ENCODE measurements around the gene BRIP1. TPM values are rescaled to one million over a fixed set of nuclear protein-coding genes. Genes with fewer than 3 reads are reported as not detected.
"Not testable (repeated sequence)": the region's sequence is repeated elsewhere in the genome, so short reads cannot be mapped to it uniquely, and the experiment has no call there.

BRIP1 gene
- polyA plus RNA-seq, result 1 to 10 TPM; 1.4 to 1.7 TPM

- H3K4me1 ChIP-seq (ENCODE audit: control insufficient read depth in 2 of 2, insufficient read depth in 2 of 2, low read length in 1 of 2), result no peaks in the 10 kb centered on the region
- peak within 1 kb of the TSS; percentile 93 to 97 for H3K4me3 ChIP-seq (ENCODE audit: low read depth in 1 of 2, low read length in 2 of 2)
- 0% methylated on average over 43 of the region's 43 CpGs for WGBS, 2 donors
- peak within 1 kb of the TSS; percentile 90 to 98 for H3K27ac ChIP-seq (ENCODE audit: low read depth in 2 of 2, low read length in 1 of 2)
- H3K36me3 ChIP-seq (ENCODE audit: control insufficient read depth in 2 of 2, insufficient read depth in 2 of 2, low read length in 1 of 2), result no peaks in the 10 kb centered on the region
- H3K9me3 ChIP-seq (ENCODE audit: control insufficient read depth in 2 of 2, insufficient read depth in 1 of 2, low read depth in 1 of 2, low read length in 1 of 2), result no peaks in the 10 kb centered on the region
- no peaks in the 10 kb centered on the region for H3K27me3 ChIP-seq (ENCODE audit: control insufficient read depth in 1 of 2, insufficient read depth in 2 of 2, low read length in 2 of 2)
These were observed at the start of gene BRIP1 for GRCh38 chr17:61862975-61863800. Gene BRIP1, minus strand, starts transcription at chr17:61863528. Its CDS starts 1,989 bp downstream, at chr17:61861539.

GRCh38 chr17:61908292-61909037, 45.1 kb upstream of the BRIP1 start:
- peaks cover 0 to 3% of the 10 kb centered on the region in 2 donors for H3K36me3 ChIP-seq (ENCODE audit: control insufficient read depth in 2 of 2, insufficient read depth in 2 of 2, low read length in 1 of 2)
- H3K27ac ChIP-seq (ENCODE audit: low read depth in 2 of 2, low read length in 1 of 2), result no peak overlapping the region
- H3K27me3 ChIP-seq (ENCODE audit: control insufficient read depth in 1 of 2, insufficient read depth in 2 of 2, low read length in 2 of 2), result no peaks in the 10 kb centered on the region
- H3K9me3 ChIP-seq (ENCODE audit: control insufficient read depth in 2 of 2, insufficient read depth in 1 of 2, low read depth in 1 of 2, low read length in 1 of 2), result no peaks in the 10 kb centered on the region
- H3K4me1 ChIP-seq (ENCODE audit: control insufficient read depth in 2 of 2, insufficient read depth in 2 of 2, low read length in 1 of 2), result no peaks in the 10 kb centered on the region
- 90 to 91% methylated on average over 7 of the region's 7 CpGs for whole genome bisulfite sequencing, 2 donors
- H3K4me3 ChIP-seq (ENCODE audit: low read depth in 1 of 2, low read length in 2 of 2), result no peak overlapping the region

- no peaks in the 10 kb centered on the region for H3K9me3 ChIP-seq (ENCODE audit: control insufficient read depth in 2 of 2, insufficient read depth in 1 of 2, low read depth in 1 of 2, low read length in 1 of 2)
- 91 to 94% methylated on average over 5 of the region's 5 CpGs for WGBS, 2 donors
- H3K36me3 ChIP-seq (ENCODE audit: control insufficient read depth in 2 of 2, insufficient read depth in 2 of 2, low read length in 1 of 2), result peaks cover 0 to 3% of the 10 kb centered on the region in 2 donors
- H3K27me3 ChIP-seq (ENCODE audit: control insufficient read depth in 1 of 2, insufficient read depth in 2 of 2, low read length in 2 of 2), result no peaks in the 10 kb centered on the region
- no peak overlapping the region for H3K27ac ChIP-seq (ENCODE audit: low read depth in 2 of 2, low read length in 1 of 2)
- no peak overlapping the region for H3K4me3 ChIP-seq (ENCODE audit: low read depth in 1 of 2, low read length in 2 of 2)
- no peaks in the 10 kb centered on the region for H3K4me1 ChIP-seq (ENCODE audit: control insufficient read depth in 2 of 2, insufficient read depth in 2 of 2, low read length in 1 of 2)
These were observed 44.0 kb upstream of the BRIP1 start for GRCh38 chr17:61907361-61907760.

- Histone ChIP-seq H3K36me3 (ENCODE audit: control insufficient read depth in 2 of 2, insufficient read depth in 2 of 2, low read length in 1 of 2) (no peaks in the 10 kb centered on the region), H3K4me3 (ENCODE audit: low read depth in 1 of 2, low read length in 2 of 2) (no peak overlapping the region), H3K4me1 (ENCODE audit: control insufficient read depth in 2 of 2, insufficient read depth in 2 of 2, low read length in 1 of 2) (no peaks in the 10 kb centered on the region), H3K27ac (ENCODE audit: low read depth in 2 of 2, low read length in 1 of 2) (no peak overlapping the region), H3K9me3 (ENCODE audit: control insufficient read depth in 2 of 2, insufficient read depth in 1 of 2, low read depth in 1 of 2, low read length in 1 of 2) (no peaks in the 10 kb centered on the region), H3K27me3 (ENCODE audit: control insufficient read depth in 1 of 2, insufficient read depth in 2 of 2, low read length in 2 of 2) (no peaks in the 10 kb centered on the region)
- WGBS, 2 donors, result 84 to 89% methylated on average over 5 of the region's 5 CpGs
These were observed 40.9 kb upstream of the BRIP1 start for GRCh38 chr17:61904094-61904710.

- Histone ChIP-seq H3K36me3 (ENCODE audit: control insufficient read depth in 2 of 2, insufficient read depth in 2 of 2, low read length in 1 of 2) (no peaks in the 10 kb centered on the region), H3K4me1 (ENCODE audit: control insufficient read depth in 2 of 2, insufficient read depth in 2 of 2, low read length in 1 of 2) (no peaks in the 10 kb centered on the region), H3K27ac (ENCODE audit: low read depth in 2 of 2, low read length in 1 of 2) (no peak overlapping the region), H3K9me3 (ENCODE audit: control insufficient read depth in 2 of 2, insufficient read depth in 1 of 2, low read depth in 1 of 2, low read length in 1 of 2) (no peaks in the 10 kb centered on the region), H3K27me3 (ENCODE audit: control insufficient read depth in 1 of 2, insufficient read depth in 2 of 2, low read length in 2 of 2) (no peaks in the 10 kb centered on the region), H3K4me3 (ENCODE audit: low read depth in 1 of 2, low read length in 2 of 2) (no peak overlapping the region)
- WGBS, 2 donors, result 96 to 97% methylated on average over 3 of the region's 3 CpGs
These were observed 39.9 kb upstream of the BRIP1 start for GRCh38 chr17:61903251-61903650.

- Histone ChIP-seq H3K27ac (ENCODE audit: low read depth in 2 of 2, low read length in 1 of 2) (no peak overlapping the region), H3K27me3 (ENCODE audit: control insufficient read depth in 1 of 2, insufficient read depth in 2 of 2, low read length in 2 of 2) (no peaks in the 10 kb centered on the region), H3K9me3 (ENCODE audit: control insufficient read depth in 2 of 2, insufficient read depth in 1 of 2, low read depth in 1 of 2, low read length in 1 of 2) (no peaks in the 10 kb centered on the region), H3K36me3 (ENCODE audit: control insufficient read depth in 2 of 2, insufficient read depth in 2 of 2, low read length in 1 of 2) (no peaks in the 10 kb centered on the region), H3K4me1 (ENCODE audit: control insufficient read depth in 2 of 2, insufficient read depth in 2 of 2, low read length in 1 of 2) (no peaks in the 10 kb centered on the region), H3K4me3 (ENCODE audit: low read depth in 1 of 2, low read length in 2 of 2) (no peak overlapping the region)
- 94 to 95% methylated on average over 2 of the region's 2 CpGs for WGBS, 2 donors
These were observed 34.3 kb upstream of the BRIP1 start for GRCh38 chr17:61897548-61898180.

GRCh38 chr17:61895391-61895790, 32.1 kb upstream of the BRIP1 start:
- no peaks in the 10 kb centered on the region for H3K9me3 ChIP-seq (ENCODE audit: control insufficient read depth in 2 of 2, insufficient read depth in 1 of 2, low read depth in 1 of 2, low read length in 1 of 2)
- no peak overlapping the region for H3K4me3 ChIP-seq (ENCODE audit: low read depth in 1 of 2, low read length in 2 of 2)
- H3K27me3 ChIP-seq (ENCODE audit: control insufficient read depth in 1 of 2, insufficient read depth in 2 of 2, low read length in 2 of 2), result no peaks in the 10 kb centered on the region
- H3K27ac ChIP-seq (ENCODE audit: low read depth in 2 of 2, low read length in 1 of 2), result no peak overlapping the region
- H3K36me3 ChIP-seq (ENCODE audit: control insufficient read depth in 2 of 2, insufficient read depth in 2 of 2, low read length in 1 of 2), result no peaks in the 10 kb centered on the region
- H3K4me1 ChIP-seq (ENCODE audit: control insufficient read depth in 2 of 2, insufficient read depth in 2 of 2, low read length in 1 of 2), result no peaks in the 10 kb centered on the region
- WGBS, 2 donors, result 51 to 60% methylated on average over 2 of the region's 2 CpGs

GRCh38 chr17:61894310-61894709, 31.0 kb upstream of the BRIP1 start:
- H3K36me3 ChIP-seq (ENCODE audit: control insufficient read depth in 2 of 2, insufficient read depth in 2 of 2, low read length in 1 of 2); H3K27ac ChIP-seq (ENCODE audit: low read depth in 2 of 2, low read length in 1 of 2); H3K27me3 ChIP-seq (ENCODE audit: control insufficient read depth in 1 of 2, insufficient read depth in 2 of 2, low read length in 2 of 2); H3K9me3 ChIP-seq (ENCODE audit: control insufficient read depth in 2 of 2, insufficient read depth in 1 of 2, low read depth in 1 of 2, low read length in 1 of 2); H3K4me1 ChIP-seq (ENCODE audit: control insufficient read depth in 2 of 2, insufficient read depth in 2 of 2, low read length in 1 of 2); H3K4me3 ChIP-seq (ENCODE audit: low read depth in 1 of 2, low read length in 2 of 2): not testable (repeated sequence)
- WGBS, 2 donors, result 79 to 90% methylated on average over 5 of the region's 5 CpGs

- H3K27me3 ChIP-seq (ENCODE audit: control insufficient read depth in 1 of 2, insufficient read depth in 2 of 2, low read length in 2 of 2); H3K27ac ChIP-seq (ENCODE audit: low read depth in 2 of 2, low read length in 1 of 2); H3K36me3 ChIP-seq (ENCODE audit: control insufficient read depth in 2 of 2, insufficient read depth in 2 of 2, low read length in 1 of 2): not testable (repeated sequence)
These were observed 24.4 kb upstream of the BRIP1 start for GRCh38 chr17:61887733-61888132.

More at GRCh38 chr17:61887733-61888132, 24.4 kb upstream of the BRIP1 start:
- not testable (repeated sequence) for H3K4me1 ChIP-seq (ENCODE audit: control insufficient read depth in 2 of 2, insufficient read depth in 2 of 2, low read length in 1 of 2); H3K4me3 ChIP-seq (ENCODE audit: low read depth in 1 of 2, low read length in 2 of 2); H3K9me3 ChIP-seq (ENCODE audit: control insufficient read depth in 2 of 2, insufficient read depth in 1 of 2, low read depth in 1 of 2, low read length in 1 of 2)
- WGBS, 2 donors, result 88 to 96% methylated on average over 6 of the region's 6 CpGs
